HepG2 (cell line): ENCODE measurements around the gene ZKSCAN3. TPM values are rescaled to one million over a fixed set of nuclear protein-coding genes. Genes with fewer than 3 reads are reported as not detected.
A peak's percentile ranks its signal among the peaks of the same experiment; 100 is the strongest.

Experiments used
- ARHGAP35 ChIP-seq: sonication (generic); formaldehyde crosslinking; IDR thresholded peaks from 2 replicates; pipeline ENCODE4 v1.9.0; 2022; ENCODE audit warnings: mild to moderate bottlenecking, inconsistent platforms, moderate library complexity, missing genetic modification reagents, borderline replicate concordance
- GMEB1 ChIP-seq: sonication (generic); formaldehyde crosslinking; IDR thresholded peaks from 2 replicates; pipeline ENCODE4 v1.5.1; 2020; ENCODE audit warnings: missing genetic modification reagents, mild to moderate bottlenecking, borderline replicate concordance
- NPAS2 ChIP-seq: sonication (generic); formaldehyde crosslinking; IDR thresholded peaks from 2 replicates; pipeline ENCODE4 v1.8.0; 2022; ENCODE audit warnings: mild to moderate bottlenecking, missing genetic modification reagents, borderline replicate concordance
- ONECUT2 ChIP-seq: sonication (generic); formaldehyde crosslinking; IDR thresholded peaks from 2 replicates; pipeline ENCODE4 v1.4.0; 2020; ENCODE audit warnings: missing genetic modification reagents
- PAXIP1 ChIP-seq: sonication (generic); formaldehyde crosslinking; conservative IDR thresholded peaks from 2 replicates; pipeline ENCODE4 v1.4.0; 2020; ENCODE audit warnings: mild to moderate bottlenecking, missing genetic modification reagents, moderate library complexity
- PHF5A ChIP-seq: IDR thresholded peaks from one replicate; pipeline ENCODE4 v1.6.1; 2018; ENCODE audit warnings: low read depth, missing genetic modification reagents; ENCODE audit not compliant: unreplicated experiment
- PRDM10 ChIP-seq: sonication (generic); formaldehyde crosslinking; IDR thresholded peaks from 2 replicates; pipeline ENCODE4 v1.4.0; 2020; ENCODE audit warnings: low read depth, missing genetic modification reagents
- PREB ChIP-seq: sonication (generic); formaldehyde crosslinking; IDR thresholded peaks from 2 replicates; pipeline ENCODE4 v1.4.0; 2020; ENCODE audit warnings: missing genetic modification reagents
- RARA ChIP-seq: IDR thresholded peaks from 2 replicates; pipeline ENCODE4 v1.6.1; 2016; ENCODE audit warnings: missing genetic modification reagents, missing compliant biosample characterization
- REXO4 ChIP-seq: sonication (generic); formaldehyde crosslinking; IDR thresholded peaks from 2 replicates; pipeline ENCODE4 v1.8.0; 2022; ENCODE audit warnings: missing genetic modification reagents, mild to moderate bottlenecking, borderline replicate concordance
- SAFB2 ChIP-seq: sonication (generic); formaldehyde crosslinking; IDR thresholded peaks from 2 replicates; pipeline ENCODE4 v1.5.1; 2020; ENCODE audit warnings: missing genetic modification reagents, low read depth, mild to moderate bottlenecking, borderline replicate concordance
- SNAPC2 ChIP-seq: sonication (generic); formaldehyde crosslinking; IDR thresholded peaks from 2 replicates; pipeline ENCODE4 v1.8.1; 2022; ENCODE audit warnings: mild to moderate bottlenecking, missing genetic modification reagents
- ZEB1 ChIP-seq: IDR thresholded peaks from 2 replicates; pipeline ENCODE4 v1.6.1; 2012; ENCODE audit warnings: mild to moderate bottlenecking, low read depth, inconsistent platforms; ENCODE audit not compliant: insufficient replicate concordance
- ZNF180 ChIP-seq: sonication (generic); formaldehyde crosslinking; IDR thresholded peaks from 2 replicates; pipeline ENCODE4 v1.4.0; 2020; ENCODE audit warnings: low read depth, missing genetic modification reagents, borderline replicate concordance
- ZNF234 ChIP-seq: sonication (generic); formaldehyde crosslinking; conservative IDR thresholded peaks from 2 replicates; pipeline ENCODE4 v1.5.1; 2020; ENCODE audit warnings: mild to moderate bottlenecking, missing genetic modification reagents
- ZNF335 ChIP-seq: sonication (generic); formaldehyde crosslinking; IDR thresholded peaks from 2 replicates; pipeline ENCODE4 v1.4.0; 2020; ENCODE audit warnings: missing genetic modification reagents
- ZNF354B ChIP-seq: sonication (generic); formaldehyde crosslinking; IDR thresholded peaks from 2 replicates; pipeline ENCODE4 v1.8.0; 2022; ENCODE audit warnings: mild to moderate bottlenecking, missing genetic modification reagents
- ZNF430 ChIP-seq: sonication (generic); formaldehyde crosslinking; IDR thresholded peaks from 2 replicates; pipeline ENCODE4 v1.9.0; 2021; ENCODE audit warnings: mild to moderate bottlenecking, missing genetic modification reagents
- polyA plus RNA-seq, 8 experiments: library from polyadenylated mRNA; depleted of rRNA in 3 of 8; stranded (reverse) in 7 of 8; unstranded in 1 of 8; fragments of >200 nt; fragmentation: Illumina TruSeq in 4 of 8; extraction: Trizol in 4 of 8; gene quantifications; 2 replicates each; pipeline versions ENCODE4 v1.2.1 to v1.2.3, GENCODE V29; 2011 to 2016; ENCODE audit warnings: low read depth in 4 of 8, missing spikeins in 1 of 8, mixed read lengths in 1 of 8; ENCODE audit not compliant: insufficient read depth in 1 of 8
- total RNA-seq, 5 experiments: library from RNA; depleted of rRNA; stranded (reverse); fragments of >200 nt; fragmentation: Illumina TruSeq; extraction: Trizol; gene quantifications; 2 replicates each; pipeline ENCODE4 v1.2.3, GENCODE V29; 2016; ENCODE audit warnings: low read depth in 1 of 5

The ZKSCAN3 gene
- total and polyA plus RNA-seq, 2 of the 13 experiments (the other 11 are each of a cell fraction or from before 2014, with no cell fraction given) = 3.3 to 7.4 TPM

GRCh38 chr6:28383235-28384142 lies 33.7 kb downstream of the ZKSCAN3 start (continued):
- TF ChIP-seq PAXIP1 (CRISPR knock-in tag) = peak; percentile 69
- peak; percentile 84 for TF ChIP-seq ZEB1
- TF ChIP-seq SNAPC2 (CRISPR knock-in tag) = no peak
- no peak for TF ChIP-seq PREB (CRISPR knock-in tag)
- peak; percentile 25; the same call in 1 of the 2 replicates for TF ChIP-seq ZNF354B (CRISPR knock-in tag)
- TF ChIP-seq ZNF180 (CRISPR knock-in tag) = no peak
- TF ChIP-seq ZNF234 (CRISPR knock-in tag) = no peak
- peak; percentile 84; the same call in 1 of the 2 replicates for TF ChIP-seq ARHGAP35 (CRISPR knock-in tag)
- peak; percentile 81 for TF ChIP-seq ZNF335 (CRISPR knock-in tag)
- 0 out of 2 replicates have a peak, but pooled peaks have one; percentile 55 for TF ChIP-seq PRDM10 (CRISPR knock-in tag)
- peak; percentile 68 for TF ChIP-seq RARA (CRISPR knock-in tag)
- peak; percentile 30 for TF ChIP-seq PHF5A
- peak; percentile 90 for TF ChIP-seq GMEB1 (CRISPR knock-in tag)
- TF ChIP-seq ONECUT2 (CRISPR knock-in tag) = no peak
- TF ChIP-seq REXO4 = no peak
- no peak; the same call in 1 of the 2 replicates for TF ChIP-seq SAFB2
- TF ChIP-seq ZNF430 (CRISPR knock-in tag) = peak; percentile 83; the same call in 1 of the 2 replicates
- TF ChIP-seq NPAS2 = no peak
